ENCODE measurements around the gene TNIP1.

Gene TNIP1

GRCh38 chr5:151106043-151106442 lies 25.2 kb upstream of the TNIP1 start:
- DNase-seq (ENCODE audit: low read depth), result no peak

- DNase-seq (ENCODE audit: low read depth), result no peak
Measured at GRCh38 chr5:151105561-151105960, 24.7 kb upstream of the TNIP1 start.

DNA sequence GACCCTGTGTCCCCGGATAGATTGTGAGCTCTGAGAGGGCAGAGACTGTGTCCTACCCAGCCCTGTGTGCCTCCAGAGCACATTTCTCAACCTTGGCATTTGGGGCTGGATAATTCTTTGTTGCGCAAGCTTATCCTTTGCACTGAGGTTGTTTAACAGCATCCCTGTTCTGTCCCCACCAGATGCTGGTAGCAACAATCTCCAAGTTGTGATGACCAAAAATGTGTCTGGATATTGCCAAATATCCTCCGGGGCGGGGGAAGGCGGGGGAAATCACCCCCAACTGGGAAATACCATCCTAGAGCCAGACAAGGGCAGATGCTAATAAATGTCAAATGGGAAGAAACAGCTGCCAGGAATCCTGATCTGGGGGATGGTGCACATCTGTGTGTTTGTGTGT lies 24.0 kb upstream of the TNIP1 start:
- DNase-seq (ENCODE audit: low read depth), result no peak

GRCh38 chr5:151101746-151102145 lies 20.9 kb upstream of the TNIP1 start:
- no peak for DNase-seq (ENCODE audit: low read depth)

DNA sequence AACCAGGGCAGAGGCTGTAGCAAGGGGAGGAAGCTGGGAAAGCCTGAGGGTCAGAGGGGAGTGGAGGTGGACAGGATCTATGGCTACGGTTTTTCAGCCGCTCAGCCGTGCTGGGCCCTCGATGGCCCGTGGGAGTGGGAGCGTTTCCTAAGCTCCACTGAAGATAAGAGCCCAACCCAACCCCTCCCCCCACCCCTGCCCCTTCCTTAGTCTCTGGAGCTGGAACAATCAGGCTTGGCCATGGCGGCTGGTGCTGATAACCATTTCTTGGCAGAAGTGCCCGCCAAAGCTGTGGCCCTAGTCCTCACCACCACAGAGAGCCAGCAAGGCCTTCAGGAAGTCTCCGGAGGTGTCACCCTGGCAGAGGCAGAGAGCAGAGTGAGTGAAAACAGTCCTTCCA lies 20.3 kb upstream of the TNIP1 start:
- DNase-seq (ENCODE audit: low read depth), result no peak

- no peak for DNase-seq (ENCODE audit: low read depth)
Measured at GRCh38 chr5:151100681-151101080, 19.8 kb upstream of the TNIP1 start.

- DNase-seq (ENCODE audit: low read depth), result no peak
Measured at GRCh38 chr5:151098768-151099121, 17.9 kb upstream of the TNIP1 start.

DNA sequence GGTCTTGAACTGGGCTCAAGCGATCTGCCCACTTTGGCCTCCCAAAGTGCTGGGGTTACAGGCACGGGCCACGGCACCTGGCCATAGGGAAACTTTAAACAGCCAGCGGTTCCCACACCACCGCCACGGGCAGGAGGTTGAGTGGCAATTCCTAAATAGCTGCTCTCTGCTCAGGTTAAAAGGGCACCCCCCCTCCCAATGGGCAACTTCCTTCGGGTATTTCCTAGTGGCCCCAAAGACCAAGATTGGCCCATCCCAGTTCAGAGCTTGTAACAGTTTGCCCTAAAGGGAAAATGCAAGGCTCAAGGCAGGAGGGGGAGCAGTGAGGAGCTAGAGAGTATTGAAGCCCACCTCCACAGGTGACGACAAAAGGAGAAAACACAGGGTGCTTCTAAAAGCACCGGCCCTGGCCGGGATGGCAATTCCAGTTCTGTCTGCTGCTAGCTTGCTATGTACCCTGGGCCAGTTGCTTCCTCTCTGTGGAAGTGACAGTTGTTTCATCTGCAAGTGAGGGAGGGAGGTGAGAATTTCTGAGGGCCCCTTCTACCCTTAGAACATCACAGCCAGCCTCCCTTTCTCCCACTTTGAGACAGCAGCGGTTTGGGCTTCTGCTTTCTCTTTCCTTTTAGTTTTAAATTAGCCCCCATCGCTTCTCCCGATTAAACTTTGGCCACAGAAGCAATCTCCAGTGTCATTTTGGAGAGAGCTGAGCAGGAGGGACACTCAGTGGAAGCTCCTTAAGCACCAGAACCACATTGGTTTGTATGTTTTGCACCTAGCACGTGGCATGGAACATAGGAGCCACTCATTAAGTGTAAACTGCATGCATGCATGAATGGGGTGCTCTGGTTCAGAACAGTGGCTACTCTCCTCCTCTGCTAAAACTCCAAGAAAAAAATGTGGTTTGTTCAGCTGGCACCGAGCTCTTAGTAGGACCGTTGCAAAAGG lies 17.3 kb upstream of the TNIP1 start:
- DNase-seq (ENCODE audit: low read depth), result no peak

- no peak for DNase-seq (ENCODE audit: low read depth)
Measured at GRCh38 chr5:151097061-151097460, 16.2 kb upstream of the TNIP1 start.

DNA sequence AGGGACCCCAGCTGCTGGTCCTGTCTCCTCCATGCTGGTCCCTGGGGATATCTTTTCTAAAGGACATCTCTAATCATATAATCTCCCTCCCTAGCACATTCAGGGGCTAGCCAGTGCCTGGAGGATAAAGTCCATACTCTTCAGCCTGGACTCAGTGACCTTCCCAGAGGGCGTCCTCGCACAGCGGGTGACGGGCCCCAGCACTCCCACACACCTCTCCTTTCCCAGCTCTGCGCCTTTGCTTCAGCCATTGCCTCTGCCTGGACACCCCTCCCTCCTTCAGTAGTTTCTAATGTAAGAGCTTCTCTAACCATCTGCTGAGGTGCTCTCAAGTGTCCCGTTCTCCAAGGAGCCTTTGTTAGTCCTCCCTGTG lies 15.2 kb upstream of the TNIP1 start:
- DNase-seq (ENCODE audit: low read depth), result no peak

DNA sequence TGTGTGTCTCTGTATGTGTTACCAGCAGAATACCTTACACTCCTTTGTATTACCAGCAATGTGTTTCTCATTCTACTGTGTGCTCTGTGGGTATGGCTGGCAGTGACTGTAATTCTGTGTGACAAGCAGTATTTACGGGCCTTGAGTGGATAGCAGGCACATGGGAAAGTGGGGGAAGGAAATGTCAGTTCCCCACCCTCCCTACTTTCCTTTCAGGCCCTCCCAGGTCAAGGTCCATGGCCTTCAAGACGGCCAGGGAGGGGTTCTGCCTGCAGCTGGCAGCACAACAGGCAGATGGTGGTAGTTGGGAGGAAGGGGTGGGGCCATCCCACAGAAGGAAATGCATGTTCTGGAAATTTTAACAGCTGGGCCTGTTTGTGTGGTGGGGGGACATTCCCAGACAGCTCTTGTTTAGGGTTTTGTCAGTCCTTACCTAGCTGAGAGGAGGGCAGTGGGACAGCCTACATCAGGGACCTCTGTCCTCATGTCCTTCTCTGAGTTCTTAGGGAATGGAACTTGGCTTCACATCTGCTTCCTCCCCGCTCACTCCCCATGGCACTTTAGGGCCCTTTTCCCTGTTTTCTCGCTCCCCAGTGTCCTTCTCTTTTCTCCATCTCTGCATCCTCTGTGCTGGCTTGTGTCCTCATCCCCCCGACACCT lies 14.6 kb upstream of the TNIP1 start:
- DNase-seq (ENCODE audit: low read depth), result no peak

DNA sequence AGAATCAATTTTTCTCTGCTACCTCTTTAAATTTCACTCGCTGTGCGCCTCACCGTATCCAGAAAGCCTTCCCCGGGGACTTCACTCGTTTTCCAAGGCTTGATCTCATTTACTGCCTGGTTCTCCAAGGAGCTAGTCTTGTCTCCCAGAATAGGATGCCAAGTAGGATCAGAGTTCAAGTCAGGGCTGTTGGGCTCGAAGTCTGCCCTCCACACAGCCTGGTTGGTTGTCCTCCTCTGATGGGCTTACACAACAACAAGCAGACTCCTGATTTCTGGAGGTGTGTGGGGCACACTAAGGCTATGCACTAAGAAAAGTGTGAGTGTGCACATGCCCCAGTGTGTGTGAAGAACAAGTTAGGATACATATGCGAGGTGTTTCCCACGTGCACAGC lies 14.0 kb upstream of the TNIP1 start:
- no peak for DNase-seq (ENCODE audit: low read depth)

- no peak for DNase-seq (ENCODE audit: low read depth)
Measured at GRCh38 chr5:151094030-151094851, 13.4 kb upstream of the TNIP1 start.

GRCh38 chr5:151093476-151093889 lies 12.6 kb upstream of the TNIP1 start:
- DNase-seq (ENCODE audit: low read depth), result no peak

- no peak for DNase-seq (ENCODE audit: low read depth)
Measured at GRCh38 chr5:151092762-151093161, 11.9 kb upstream of the TNIP1 start.

- DNase-seq (ENCODE audit: low read depth), result no peak
Measured at GRCh38 chr5:151089726-151090125, 8.9 kb upstream of the TNIP1 start.

DNA sequence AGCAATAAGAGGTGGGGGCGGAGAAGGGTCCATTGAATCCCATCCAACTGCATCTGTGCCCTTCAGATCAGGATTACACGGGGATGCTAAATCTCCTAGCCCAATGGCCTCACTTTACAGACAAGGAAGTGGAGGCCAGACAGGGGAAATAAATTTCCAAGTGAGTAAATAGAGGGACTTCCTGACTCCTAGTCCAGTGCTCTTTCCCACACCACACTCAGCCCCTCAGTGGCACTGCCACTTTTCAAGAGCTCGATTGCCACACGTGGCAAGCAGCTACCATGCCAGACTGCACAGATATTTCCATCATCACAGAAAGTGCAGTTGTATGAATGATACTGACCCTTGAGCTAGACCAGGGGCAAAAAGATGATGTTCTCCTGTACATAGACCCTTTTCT lies 8.2 kb upstream of the TNIP1 start:
- no peak for DNase-seq (ENCODE audit: low read depth)

GRCh38 chr5:151087486-151087885 lies 6.7 kb upstream of the TNIP1 start:
- DNase-seq (ENCODE audit: low read depth), result no peak

DNA sequence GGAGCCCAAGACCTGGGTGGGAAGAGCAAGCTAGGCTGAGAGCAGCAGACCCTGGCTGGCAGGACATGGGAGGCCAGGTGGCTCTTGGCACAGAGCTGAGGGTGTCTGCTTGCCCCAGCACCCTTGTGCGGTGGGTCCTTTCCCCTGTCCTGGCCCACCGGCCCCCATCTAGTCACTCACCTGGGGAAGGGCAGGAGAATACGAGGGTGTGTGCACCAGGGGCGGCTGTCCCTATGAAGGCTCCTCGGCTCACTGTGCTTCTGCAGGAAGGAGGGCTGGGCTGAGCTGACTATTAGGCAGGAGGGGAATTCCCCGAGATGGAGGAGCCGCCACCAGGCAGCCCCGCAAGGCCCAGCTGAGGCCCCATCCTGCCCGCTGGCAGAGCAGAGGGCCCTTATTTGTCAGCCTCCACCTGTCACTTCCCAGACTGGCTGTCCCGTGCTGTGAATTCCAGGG lies 6.1 kb upstream of the TNIP1 start:
- no peak for DNase-seq (ENCODE audit: low read depth)

GRCh38 chr5:151086192-151086869 lies 5.5 kb upstream of the TNIP1 start:
- no peak for DNase-seq (ENCODE audit: low read depth)

GRCh38 chr5:151085517-151086041 lies 4.7 kb upstream of the TNIP1 start:
- no peak for DNase-seq (ENCODE audit: low read depth)

GRCh38 chr5:151084363-151084762 lies 3.5 kb upstream of the TNIP1 start:
- DNase-seq (ENCODE audit: low read depth), result no peak

All from CMK (cell line).